ENCODE measurements around the gene KIFC3.
"Not testable (repeated sequence)": the region's sequence is repeated elsewhere in the genome, so short reads cannot be mapped to it uniquely, and the experiment has no call there.

Gene KIFC3

GRCh38 chr16:57752581-57753447 is 49.5 kb downstream of the KIFC3 start:
- DNase-seq = no peak

- DNase-seq = no peak
Observed at GRCh38 chr16:57752203-57752580, 50.1 kb downstream of the KIFC3 start.

GRCh38 chr16:57751539-57752202 is 50.6 kb downstream of the KIFC3 start:
- no peak for DNase-seq

- DNase-seq = no peak
Observed at GRCh38 chr16:57750796-57751538, 51.3 kb downstream of the KIFC3 start.

GRCh38 chr16:57749856-57750452 is 52.3 kb downstream of the KIFC3 start:
- no peak for DNase-seq

GRCh38 chr16:57749101-57749692 is 53.1 kb downstream of the KIFC3 start:
- no peak for DNase-seq

- DNase-seq = no peak
Observed at GRCh38 chr16:57748596-57748995, 53.7 kb downstream of the KIFC3 start.

GRCh38 chr16:57747996-57748395 is 54.3 kb downstream of the KIFC3 start:
- no peak for DNase-seq

GRCh38 chr16:57747496-57747895 is 54.8 kb downstream of the KIFC3 start:
- no peak for DNase-seq

- no peak for DNase-seq
Observed at GRCh38 chr16:57747091-57747490, 55.2 kb downstream of the KIFC3 start.

GRCh38 chr16:57746316-57746715 is 56.0 kb downstream of the KIFC3 start:
- not testable (repeated sequence) for DNase-seq

GRCh38 chr16:57745768-57746167 is 56.5 kb downstream of the KIFC3 start:
- no peak for DNase-seq

- no peak for DNase-seq
Observed at GRCh38 chr16:57744642-57744903, 57.7 kb downstream of the KIFC3 start.

- DNase-seq = no peak
Observed at GRCh38 chr16:57743886-57744641, 58.2 kb downstream of the KIFC3 start.

GRCh38 chr16:57743458-57743857 is 58.8 kb downstream of the KIFC3 start:
- DNase-seq = no peak

GRCh38 chr16:57742543-57742942 is 59.7 kb downstream of the KIFC3 start:
- DNase-seq = no peak

GRCh38 chr16:57741660-57742191 is 60.6 kb downstream of the KIFC3 start:
- no peak for DNase-seq

GRCh38 chr16:57740423-57741071 is 61.7 kb downstream of the KIFC3 start:
- DNase-seq = no peak

GRCh38 chr16:57739756-57740422 is 62.4 kb downstream of the KIFC3 start:
- no peak for DNase-seq

GRCh38 chr16:57738844-57739243 is 63.4 kb downstream of the KIFC3 start:
- no peak for DNase-seq

Data from 8988T (cell line).